Measurements from ENCODE around the gene ETNPPL.
"Not testable (repeated sequence)": the region's sequence is repeated elsewhere in the genome, so short reads cannot be mapped to it uniquely, and the experiment has no call there.

- TF ChIP-seq REPIN1 (CRISPR knock-in tag; IDR thresholded peaks at IDR 0.05; ENCODE audit: borderline replicate concordance, low read depth); ISX (CRISPR knock-in tag; conservative IDR thresholded peaks at IDR 0.05); ZNF678 (CRISPR knock-in tag; IDR thresholded peaks at IDR 0.05); POLR2AphosphoS5 (IDR thresholded peaks at IDR 0.05; ENCODE audit: low read depth, low read length); PRDM15 (CRISPR knock-in tag; IDR thresholded peaks at IDR 0.05); PCBP2 (optimal IDR thresholded peaks at IDR 0.05; ENCODE audit: low read depth, low read length, poor library complexity, severe bottlenecking); GABPA (IDR thresholded peaks at IDR 0.05; ENCODE audit: low read depth, low read length); GABPA (CRISPR knock-in tag; IDR thresholded peaks at IDR 0.05; ENCODE audit: low read depth); TAF1 (CRISPR knock-in tag; IDR thresholded peaks at IDR 0.05); BHLHE40 (IDR thresholded peaks at IDR 0.05; ENCODE audit: low read length); YY1 (IDR thresholded peaks at IDR 0.05; ENCODE audit: insufficient read depth, insufficient replicate concordance, low read depth, low read length); MAX (IDR thresholded peaks at IDR 0.05); ATF6 (CRISPR knock-in tag; conservative IDR thresholded peaks at IDR 0.05); EZH2 (conservative IDR thresholded peaks at IDR 0.05; ENCODE audit: low read depth, low read length); DR1 (CRISPR knock-in tag; IDR thresholded peaks at IDR 0.05): not testable (repeated sequence)
These were observed 52.3 kb downstream of the ETNPPL start for GRCh38 chr4:108710578-108710977.

All from HepG2 (cell line).